Upper lobe of left lung (tissue), 4 donors: ENCODE measurements around the gene MAP4K2.
A peak's percentile ranks its signal among the peaks of the same experiment; 100 is the strongest.

ENCODE experiments used
- CTCF ChIP-seq, 6 experiments: fragments of 450-650 bp in 4 of 6; fragments of 200-600 bp in 2 of 6; sonication (generic) in 2 of 6; IDR thresholded peaks; one replicate each; pipeline ENCODE4 v1.5.1; 2016 to 2019; ENCODE audit warnings: antibody characterized with exemption in 6 of 6
- EP300 ChIP-seq, 4 donors: sonication (generic); formaldehyde crosslinking; IDR thresholded peaks; one replicate each; pipeline ENCODE4 v1.5.1; 2017; ENCODE audit warnings: antibody characterized with exemption in 4 of 4, control low read depth in 2 of 4
- POLR2A ChIP-seq, 4 donors: fragments of 450-650 bp; IDR thresholded peaks; one replicate each; pipeline ENCODE4 v1.5.1; 2016 to 2017; ENCODE audit warnings: antibody characterized with exemption in 4 of 4, mild to moderate bottlenecking in 2 of 4
- POLR2AphosphoS5 ChIP-seq, 2 donors: sonication (generic); formaldehyde crosslinking; IDR thresholded peaks; one replicate each; pipeline ENCODE4 v1.5.1; 2017; ENCODE audit warnings: antibody characterized with exemption in 2 of 2

DNA sequence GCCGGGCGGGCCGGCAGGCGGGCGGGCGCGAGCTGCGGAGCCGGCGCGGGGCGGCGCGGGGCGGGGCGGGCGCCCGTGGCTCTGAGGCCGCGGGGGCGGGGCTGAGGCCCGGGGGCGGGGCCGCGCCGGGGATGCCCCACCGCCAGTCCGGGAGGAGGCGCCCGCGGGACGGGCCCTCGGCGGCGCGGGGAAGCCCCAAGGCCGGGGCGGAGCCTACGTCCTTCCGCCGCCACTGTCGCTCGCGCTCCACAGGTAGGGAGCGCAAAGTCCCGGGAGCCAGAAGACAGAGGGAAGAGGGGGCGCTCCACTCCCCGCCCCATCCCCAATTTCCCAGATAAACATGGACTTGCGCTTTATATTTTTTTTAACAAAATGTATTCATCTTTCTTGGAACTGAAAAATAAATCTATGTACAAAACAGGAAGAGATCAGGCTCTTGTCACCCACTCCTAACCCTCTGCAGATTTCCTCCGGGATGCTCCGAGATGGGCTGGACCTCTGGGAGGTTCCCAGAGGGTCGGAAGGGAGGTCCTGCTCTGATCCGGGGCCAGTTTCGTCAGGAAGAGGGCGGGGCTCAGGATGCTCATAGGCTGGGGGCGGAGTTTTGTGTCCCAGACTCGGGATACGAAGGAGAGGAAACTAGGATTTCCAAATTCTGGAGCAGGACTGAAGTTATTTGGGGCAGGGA lies at the start of gene MAP4K2:
- TF ChIP-seq CTCF (IDR thresholded peaks at IDR 0.05) (peak in 3 of 6 experiments; percentile 10 to 15 (median 11)), POLR2A (IDR thresholded peaks at IDR 0.05) (peak in 1 of 4 donors; percentile 17), EP300 (IDR thresholded peaks at IDR 0.05) (no peak), POLR2AphosphoS5 (IDR thresholded peaks at IDR 0.05) (peak in 1 of 2 donors; percentile 29)
